ENCODE results near the gene CNPY1. TPM values are rescaled to one million over a fixed set of nuclear protein-coding genes. Genes with fewer than 3 reads are reported as not detected.

Gene CNPY1
- total RNA-seq, 1 experiment from 2014 or later, result not detected

DNA sequence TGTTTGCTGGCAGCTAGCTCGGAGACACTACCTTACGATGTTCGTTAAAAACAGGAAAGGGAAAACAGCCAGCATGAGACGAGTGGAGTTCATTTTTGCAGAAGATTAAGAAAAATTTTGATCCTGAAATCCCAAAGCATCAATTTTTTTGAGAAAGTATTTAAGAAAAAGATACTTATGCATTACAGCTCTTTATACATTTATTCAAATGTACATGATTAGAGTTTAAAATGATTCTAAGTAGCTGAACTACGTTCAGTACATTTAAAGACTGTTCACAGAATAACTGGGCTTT, 34.7 kb downstream of the CNPY1 start:
- no peak for DNase-seq
- Histone ChIP-seq H3K4me3 (ENCODE audit: low read depth, low read length) (no peak overlapping the region), H3K9me3 (no peaks in the 10 kb centered on the region), H3K36me3 (ENCODE audit: control insufficient read depth, insufficient read depth, low read length) (no peaks in the 10 kb centered on the region; the same call in 1 of the 2 replicates), H3K4me1 (0 out of 2 replicates have a peak, but pooled peaks cover 5% of the 10 kb centered on the region), H3K27me3 (replicated peaks; ENCODE audit: control insufficient read depth, insufficient read depth, low read length) (no peaks in the 10 kb centered on the region; the same call in 1 of the 2 replicates)
- BruUV-seq (replicated peaks), result no TSS peak
- H3K27me3 Mint-ChIP-seq (ENCODE audit: insufficient read depth, unreplicated experiment), result peaks cover 37% of the 10 kb centered on the region
- no peak overlapping the region for H3K4me3 Mint-ChIP-seq (ENCODE audit: unreplicated experiment)
- ChIA-PET CTCF (no interaction called here), POLR2A (no interaction called here)
- intact Hi-C loops (cut with micrococcal nuclease; ENCODE audit: unreplicated experiment), result no loop called here
- H3K4me1 Mint-ChIP-seq (ENCODE audit: low read depth, unreplicated experiment), result peaks cover 6% of the 10 kb centered on the region
- H3K27ac Mint-ChIP-seq (ENCODE audit: unreplicated experiment), result no peak overlapping the region
- H3K9me3 Mint-ChIP-seq (ENCODE audit: unreplicated experiment), result no peaks in the 10 kb centered on the region
- no peaks in the 10 kb centered on the region for H3K36me3 Mint-ChIP-seq (ENCODE audit: insufficient read depth, unreplicated experiment)
- no peak for TF ChIP-seq CTCF (IDR thresholded peaks at IDR 0.05; ENCODE audit: insufficient read depth in 1 of 2, low read depth in 1 of 2, low read length in 1 of 2, severe bottlenecking in 1 of 2, unreplicated experiment in 1 of 2)

GRCh38 chr7:155510975-155511701, 35.2 kb downstream of the CNPY1 start:
- ChIA-PET POLR2A (no interaction called here), CTCF (no interaction called here)
- no peak for DNase-seq
- Histone ChIP-seq H3K4me3 (ENCODE audit: low read depth, low read length) (no peak overlapping the region), H3K27me3 (replicated peaks; ENCODE audit: control insufficient read depth, insufficient read depth, low read length) (no peaks in the 10 kb centered on the region; the same call in 1 of the 2 replicates), H3K9me3 (no peaks in the 10 kb centered on the region), H3K4me1 (0 out of 2 replicates have a peak, but pooled peaks cover 5% of the 10 kb centered on the region), H3K36me3 (ENCODE audit: control insufficient read depth, insufficient read depth, low read length) (no peaks in the 10 kb centered on the region; the same call in 1 of the 2 replicates)
- no TSS peak for BruUV-seq (replicated peaks)
- Mint-ChIP-seq H3K36me3 (ENCODE audit: insufficient read depth, unreplicated experiment) (no peaks in the 10 kb centered on the region), H3K27me3 (ENCODE audit: insufficient read depth, unreplicated experiment) (peaks cover 38% of the 10 kb centered on the region), H3K4me1 (ENCODE audit: low read depth, unreplicated experiment) (peaks cover 7% of the 10 kb centered on the region), H3K27ac (ENCODE audit: unreplicated experiment) (no peak overlapping the region), H3K4me3 (ENCODE audit: unreplicated experiment) (no peak overlapping the region), H3K9me3 (ENCODE audit: unreplicated experiment) (no peaks in the 10 kb centered on the region)
- intact Hi-C loops (cut with micrococcal nuclease; ENCODE audit: unreplicated experiment), result no loop called here
- TF ChIP-seq CTCF (IDR thresholded peaks at IDR 0.05; ENCODE audit: insufficient read depth in 1 of 2, low read depth in 1 of 2, low read length in 1 of 2, severe bottlenecking in 1 of 2, unreplicated experiment in 1 of 2), result no peak

- Mint-ChIP-seq H3K4me1 (ENCODE audit: low read depth, unreplicated experiment) (peaks cover 7% of the 10 kb centered on the region), H3K4me3 (ENCODE audit: unreplicated experiment) (peak overlapping the region; percentile 71), H3K27ac (ENCODE audit: unreplicated experiment) (no peak overlapping the region), H3K36me3 (ENCODE audit: insufficient read depth, unreplicated experiment) (no peaks in the 10 kb centered on the region), H3K27me3 (ENCODE audit: insufficient read depth, unreplicated experiment) (peaks cover 34% of the 10 kb centered on the region), H3K9me3 (ENCODE audit: unreplicated experiment) (no peaks in the 10 kb centered on the region)
- Histone ChIP-seq H3K27me3 (replicated peaks; ENCODE audit: control insufficient read depth, insufficient read depth, low read length) (no peaks in the 10 kb centered on the region; the same call in 1 of the 2 replicates), H3K36me3 (ENCODE audit: control insufficient read depth, insufficient read depth, low read length) (no peaks in the 10 kb centered on the region; the same call in 1 of the 2 replicates), H3K9me3 (no peaks in the 10 kb centered on the region), H3K4me1 (0 out of 2 replicates have a peak, but pooled peaks cover 5% of the 10 kb centered on the region), H3K4me3 (ENCODE audit: low read depth, low read length) (peak overlapping the region; percentile 55)
- ChIA-PET CTCF (interaction anchor here (0.6 to 1.2 kb wide), 2 partner anchors 10 to 129 kb away, joined by 3 read pairs; no protein-coding TSS in a partner anchor), POLR2A (no interaction called here)
- intact Hi-C loops (cut with micrococcal nuclease; ENCODE audit: unreplicated experiment), result no loop called here
- TF ChIP-seq CTCF (IDR thresholded peaks at IDR 0.05; ENCODE audit: insufficient read depth in 1 of 2, low read depth in 1 of 2, low read length in 1 of 2, severe bottlenecking in 1 of 2, unreplicated experiment in 1 of 2), result peak; percentile 53 to 57
- BruUV-seq (replicated peaks), result no TSS peak
- DNase-seq, result peak in 1 of 2 experiments; percentile 65
Measured at GRCh38 chr7:155509725-155510551, 36.4 kb downstream of the CNPY1 start.

Data from Caco-2 (cell line).